Right forelimb (tissue), 1 donor: ENCODE measurements around the gene TOP2A.
"Not testable (repeated sequence)": the region's sequence is repeated elsewhere in the genome, so short reads cannot be mapped to it uniquely, and the experiment has no call there.

ENCODE experiments used
- DNase-seq: peaks from one replicate; pipeline ENCODE4 v3.0.0-alpha.2; 2018

TOP2A gene

DNA sequence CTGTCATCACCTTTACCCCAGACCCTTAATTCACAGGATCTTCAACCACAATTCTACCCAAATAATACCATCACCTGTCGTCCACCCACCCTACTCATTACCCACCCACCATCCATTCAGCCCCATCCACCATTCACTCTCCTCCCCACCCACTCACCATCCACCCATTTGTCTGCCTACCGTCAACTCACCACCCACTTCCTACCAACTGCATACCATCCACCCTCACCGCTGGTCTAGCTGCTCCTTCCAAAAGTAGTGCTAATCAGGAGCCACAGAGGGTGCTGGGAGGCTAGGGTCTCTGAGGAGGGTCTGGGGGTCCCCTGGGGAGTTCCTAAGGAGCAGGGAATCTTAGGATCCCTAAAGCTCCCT lies 13.5 kb upstream of the TOP2A start:
- no peak for DNase-seq

DNA sequence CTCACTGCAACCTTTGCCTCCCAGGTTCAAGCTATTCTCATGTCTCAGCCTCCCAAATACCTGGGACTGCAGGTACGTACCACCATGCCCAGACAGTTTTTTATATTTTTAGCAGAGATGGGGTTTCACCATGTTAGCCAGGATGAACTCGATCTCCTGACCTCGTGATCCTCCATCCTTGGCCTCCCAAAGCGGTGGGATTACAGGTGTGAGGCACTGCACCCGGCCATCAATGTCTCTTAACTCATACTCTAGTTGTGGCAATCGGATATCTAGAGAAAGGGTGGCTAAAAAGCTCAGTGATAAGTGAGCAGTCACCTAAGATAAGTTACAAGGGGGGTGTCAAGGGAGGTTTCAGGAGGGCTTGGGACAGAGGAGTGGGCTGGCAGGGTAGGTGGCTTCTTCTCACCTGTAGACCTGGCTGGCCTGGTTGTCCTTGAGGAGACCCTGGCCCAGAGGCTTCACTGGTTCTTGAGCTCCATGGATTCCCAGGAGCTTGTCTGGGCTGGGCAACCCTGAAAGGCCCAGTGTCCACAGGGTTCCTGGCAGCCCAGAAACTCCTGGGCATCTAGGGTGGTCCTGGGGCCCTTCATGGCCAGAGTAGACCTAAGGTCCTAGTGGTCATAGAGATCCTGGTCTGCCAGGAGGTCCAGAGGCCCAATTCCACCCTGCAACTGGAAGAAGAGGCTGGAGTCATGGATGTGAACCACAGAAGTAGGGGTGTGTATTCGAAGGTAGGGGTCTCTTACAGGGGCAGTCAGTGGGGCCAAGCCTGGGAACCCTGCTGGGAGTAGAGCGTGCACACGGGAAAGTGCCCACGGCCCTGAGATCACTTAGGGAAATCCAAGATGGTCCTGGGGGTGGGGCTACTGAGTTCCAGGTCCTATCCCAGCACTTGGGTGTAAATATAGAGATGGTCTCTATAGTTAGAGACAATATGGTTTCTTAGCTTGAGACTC lies 12.9 kb upstream of the TOP2A start:
- no peak for DNase-seq

DNA sequence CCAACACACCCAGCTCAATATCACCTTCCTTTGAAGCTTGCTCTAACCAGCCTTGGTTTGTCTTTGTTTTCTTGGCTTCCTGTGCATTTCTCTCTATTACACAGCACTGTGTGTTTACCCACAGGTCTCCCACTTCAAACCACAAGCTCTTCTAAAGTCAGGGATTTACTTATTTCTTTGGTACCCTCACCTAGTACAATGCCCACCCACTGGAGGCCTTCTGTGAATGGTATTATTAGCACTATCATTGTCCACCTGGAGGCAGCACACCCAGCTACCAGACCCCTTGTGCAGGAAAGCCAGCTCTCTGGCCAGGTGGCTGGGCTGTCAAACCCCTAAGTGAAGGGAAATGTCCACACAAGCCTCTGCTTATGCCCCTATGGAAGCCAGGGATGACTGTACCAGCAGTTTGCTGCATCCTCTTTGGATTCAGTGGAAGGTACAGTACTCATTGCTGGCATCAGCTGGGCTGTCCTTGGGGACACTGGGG lies 9.4 kb upstream of the TOP2A start:
- DNase-seq, result no peak

DNA sequence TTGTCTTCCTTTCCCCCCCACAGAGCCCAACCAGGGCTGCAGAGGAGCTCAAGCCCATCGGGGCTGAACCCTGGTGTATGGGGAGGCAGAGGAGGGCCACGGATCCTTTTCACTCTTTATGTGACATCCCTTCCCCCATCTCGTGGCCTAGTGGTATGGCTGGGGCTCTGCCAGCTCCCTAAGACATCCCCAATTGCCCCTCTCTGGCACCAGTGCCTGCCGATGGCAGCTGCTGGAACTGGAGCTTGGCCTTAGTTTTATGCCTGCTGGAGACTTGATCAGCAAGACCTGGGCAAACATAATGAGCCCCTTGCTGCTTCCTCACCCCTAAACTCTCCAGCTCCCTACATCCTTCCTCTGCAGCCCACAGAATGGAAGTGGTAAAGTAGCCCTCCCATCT lies 8.0 kb upstream of the TOP2A start:
- DNase-seq, result no peak

DNA sequence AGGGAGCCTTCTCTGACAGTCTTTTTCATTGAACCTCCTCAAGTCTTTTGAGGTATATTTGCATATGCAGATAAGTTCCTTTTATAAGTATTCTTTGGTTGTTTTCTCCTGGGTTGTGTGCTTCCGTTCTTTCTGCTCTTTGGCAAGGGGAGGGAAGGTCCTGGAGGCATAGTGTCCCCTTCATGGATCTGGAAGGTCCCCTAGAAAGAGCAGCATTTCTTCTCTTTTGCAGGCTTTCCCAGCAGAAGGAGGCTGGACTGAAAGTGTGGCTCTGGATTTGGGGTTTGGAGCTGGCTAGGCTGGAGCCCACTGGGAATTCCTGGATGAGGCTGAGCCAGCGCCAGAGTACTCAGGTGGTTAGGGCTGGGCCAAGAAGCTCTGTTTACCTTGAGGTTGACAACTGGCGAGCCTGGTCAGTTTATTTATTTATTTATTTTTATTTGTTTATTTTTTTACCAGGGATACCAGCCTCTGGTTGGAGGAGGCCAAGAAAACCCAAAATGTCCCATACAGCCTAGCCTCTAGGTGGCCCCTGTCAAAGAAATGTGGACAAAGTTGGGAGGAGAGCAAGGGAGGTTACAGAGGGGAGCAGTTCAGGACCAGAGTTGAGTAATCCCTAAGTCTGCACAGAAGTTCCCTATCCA lies 5.4 kb upstream of the TOP2A start:
- DNase-seq, result no peak

DNA sequence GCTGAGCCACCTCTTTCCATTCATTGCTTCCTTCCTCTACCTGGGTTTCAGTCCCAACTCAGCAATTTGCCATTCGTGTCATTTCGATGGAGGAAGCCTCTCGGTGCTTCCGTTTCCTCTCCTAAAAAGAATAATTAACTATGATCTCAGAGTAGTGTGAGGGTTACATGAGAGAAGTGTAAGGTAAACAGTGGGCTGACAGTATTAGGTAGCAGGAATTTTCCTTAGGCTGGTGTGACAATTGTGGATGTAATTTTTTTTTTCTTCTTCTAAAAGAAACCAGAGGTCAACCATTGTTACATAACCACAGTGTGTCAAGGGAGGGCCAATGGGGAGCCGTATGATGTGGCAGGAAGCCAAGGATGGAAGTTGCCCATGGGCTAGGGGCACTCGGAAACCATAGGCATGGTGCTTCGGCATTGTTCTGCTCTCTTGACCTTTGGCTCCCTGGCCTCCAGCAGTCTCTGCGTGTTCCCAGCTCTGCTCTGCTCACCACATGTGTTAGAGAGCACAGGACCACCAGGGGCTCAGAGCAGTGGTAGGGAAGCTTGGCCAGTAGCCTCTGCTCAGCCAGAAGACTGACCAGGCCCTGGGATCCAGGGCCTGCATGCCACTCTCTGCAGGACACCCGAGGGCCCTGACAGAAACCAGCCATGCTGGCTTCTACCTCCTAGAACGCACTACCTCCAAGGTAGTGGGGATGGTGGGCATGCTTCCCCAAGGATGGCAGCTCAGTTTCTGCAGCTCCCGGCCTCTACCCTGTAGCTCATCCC lies 2.0 kb upstream of the TOP2A start:
- DNase-seq, result no peak

DNA sequence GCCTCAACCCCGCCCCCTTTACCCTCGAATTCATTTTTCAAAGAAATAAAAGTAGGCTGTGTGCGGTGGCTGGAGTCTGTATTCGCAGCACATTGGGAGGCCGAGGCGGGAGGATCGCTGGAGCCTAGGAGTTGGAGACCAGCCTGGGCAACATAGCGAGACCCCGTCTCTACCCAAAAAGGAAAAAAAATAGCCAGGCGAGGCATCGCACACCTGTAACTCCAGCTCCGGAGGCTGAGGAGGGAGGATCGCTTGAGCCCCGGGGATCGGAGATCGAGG lies 671 bp upstream of the TOP2A start:
- no peak for DNase-seq

DNA sequence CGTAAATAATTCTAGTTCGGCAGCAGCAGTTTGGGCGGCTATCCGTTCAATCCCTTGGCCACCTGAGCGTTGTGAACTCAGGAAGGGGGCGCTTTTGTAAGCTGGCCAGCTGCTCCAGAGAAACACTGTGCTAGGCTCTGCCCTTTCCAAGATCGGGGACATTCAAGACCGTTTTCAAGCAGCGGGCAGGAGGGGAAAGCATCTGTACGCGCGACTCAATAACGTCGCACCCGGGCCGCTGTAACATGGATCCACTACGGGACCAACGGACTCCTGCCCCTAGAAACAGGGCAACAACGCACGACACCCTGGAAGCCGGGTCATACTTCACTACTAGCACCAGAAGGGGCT lies 463 bp downstream of the TOP2A start:
- DNase-seq, result no peak

DNA sequence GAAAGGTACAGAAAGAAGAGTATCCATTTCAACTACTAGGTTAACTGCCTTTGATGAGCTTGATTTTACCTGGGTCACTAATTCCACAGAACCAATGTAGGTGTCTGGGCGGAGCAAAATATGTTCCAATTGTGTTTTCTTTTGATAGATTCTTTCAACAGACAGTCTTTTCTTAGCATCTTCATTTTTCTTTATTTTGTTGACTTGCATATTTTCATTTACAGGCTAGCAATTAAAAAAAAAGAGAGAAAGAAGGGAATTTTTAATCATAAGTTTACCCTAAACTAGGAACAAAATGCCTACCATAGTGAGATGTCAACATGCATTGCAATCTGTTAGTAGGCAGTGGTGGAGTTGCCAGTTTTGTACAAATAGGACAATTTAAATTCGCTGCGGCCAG lies 1.0 kb downstream of the TOP2A start:
- no peak for DNase-seq

DNA sequence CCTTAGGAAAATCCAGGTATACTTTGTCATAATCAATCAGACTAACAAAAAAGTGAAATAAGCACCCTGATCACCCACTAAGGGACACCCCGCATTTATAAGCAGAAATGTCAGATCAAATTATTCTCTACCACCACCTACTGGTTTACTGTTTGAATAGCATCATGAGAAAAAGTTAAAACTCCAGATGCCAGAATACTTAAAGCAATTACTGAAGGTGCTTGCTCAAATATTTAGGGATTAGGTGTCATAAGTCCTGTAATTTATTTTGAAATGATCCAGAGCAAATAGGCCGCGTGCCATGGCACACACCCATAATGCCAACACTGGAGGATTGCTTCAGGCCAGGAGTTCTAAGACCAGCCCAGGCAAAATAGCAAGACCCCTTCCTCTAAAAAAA lies 2.3 kb downstream of the TOP2A start:
- DNase-seq, result no peak

DNA sequence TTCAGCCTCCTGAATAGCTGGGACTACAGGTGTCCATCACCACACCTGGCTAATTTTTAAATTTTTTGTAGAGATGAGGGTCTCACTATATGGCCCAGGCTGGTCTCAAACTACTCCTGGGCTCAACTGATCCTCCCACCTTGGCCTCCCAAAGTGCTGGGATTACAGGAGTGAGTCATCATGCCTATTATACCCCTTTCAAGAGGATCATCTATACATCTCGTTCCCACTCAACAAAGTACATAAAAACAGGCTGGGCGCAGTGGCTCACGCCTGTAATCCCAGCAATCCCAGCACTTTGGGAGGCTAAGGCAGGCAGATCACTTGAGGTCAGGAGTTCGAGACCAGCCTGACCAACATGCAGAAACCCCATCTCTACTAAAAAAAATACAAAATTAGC lies 3.4 kb downstream of the TOP2A start:
- not testable (repeated sequence) for DNase-seq

DNA sequence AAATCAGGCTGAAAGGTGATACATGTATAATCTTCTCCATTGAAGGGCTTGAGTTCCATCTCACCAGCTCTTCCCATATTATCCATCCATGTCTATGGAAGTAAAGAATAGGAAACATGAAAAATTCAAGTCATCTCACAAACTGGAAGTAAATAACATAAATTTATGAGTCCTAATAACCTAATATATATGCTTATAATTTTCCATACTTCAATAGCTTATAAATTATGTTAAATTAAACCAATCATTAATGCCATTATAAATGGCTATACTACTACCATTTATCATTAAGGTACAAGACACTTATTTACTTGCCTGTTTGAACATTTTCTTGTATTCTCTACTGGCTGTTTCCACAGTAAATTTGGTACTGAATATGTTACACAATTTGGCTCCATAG lies 4.8 kb downstream of the TOP2A start:
- DNase-seq, result no peak

DNA sequence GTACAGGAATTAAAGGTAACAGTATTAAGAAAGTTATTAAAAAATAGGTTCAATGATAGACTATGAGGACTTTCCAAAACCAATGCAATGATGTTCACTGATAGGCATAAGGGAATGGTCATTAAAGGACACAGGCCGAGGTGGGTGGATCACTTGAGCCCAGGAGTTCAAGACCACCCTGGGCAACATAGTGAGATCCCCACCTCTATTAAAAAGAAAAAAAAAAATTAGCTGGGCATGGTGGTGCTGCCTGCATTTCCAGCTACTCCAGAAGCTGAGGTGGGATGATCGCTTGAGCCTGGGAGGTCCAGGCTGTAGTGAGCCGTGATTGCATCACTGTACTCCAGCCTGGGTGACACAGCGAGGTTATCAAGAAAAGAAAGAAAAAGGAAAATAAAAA lies 5.9 kb downstream of the TOP2A start:
- no peak for DNase-seq

DNA sequence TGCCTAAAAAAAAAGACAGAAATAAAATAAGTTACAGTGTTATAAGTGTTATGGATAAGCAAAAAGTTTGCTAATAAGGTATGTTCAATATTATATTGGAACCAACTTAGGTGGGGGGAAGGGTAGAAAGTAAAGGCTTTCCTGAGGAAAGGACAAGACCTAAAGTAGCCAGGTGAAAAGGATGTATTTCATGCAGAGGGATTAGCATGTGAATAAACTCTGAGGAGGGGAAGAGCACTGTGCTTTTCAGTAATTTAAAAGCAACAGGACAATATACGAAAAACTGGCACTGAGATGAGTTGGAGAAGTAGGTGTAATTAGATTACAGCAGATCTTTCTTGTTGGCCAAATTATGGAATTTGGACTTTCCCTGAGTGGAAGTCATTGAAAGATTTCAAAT lies 7.6 kb downstream of the TOP2A start:
- no peak for DNase-seq

DNA sequence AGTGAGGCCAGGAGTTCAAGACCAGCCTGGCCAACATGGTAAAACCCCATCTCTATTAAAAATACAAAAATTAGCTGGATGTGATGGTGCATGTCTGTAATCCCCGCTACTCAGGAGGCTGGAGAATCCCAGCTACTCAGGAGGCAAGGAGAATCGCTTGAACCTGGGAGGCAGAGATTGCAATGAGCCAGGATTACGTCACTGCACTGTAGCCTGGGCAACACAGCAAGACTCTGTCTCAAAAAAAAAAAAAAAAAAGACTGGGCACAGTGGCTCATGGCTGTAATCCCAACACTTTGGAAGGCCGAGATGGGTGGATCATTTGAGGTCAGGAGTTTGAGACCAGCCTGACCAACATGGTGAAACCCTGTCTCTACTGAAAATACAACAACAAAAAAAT lies 8.2 kb downstream of the TOP2A start:
- DNase-seq, result not testable (repeated sequence)

DNA sequence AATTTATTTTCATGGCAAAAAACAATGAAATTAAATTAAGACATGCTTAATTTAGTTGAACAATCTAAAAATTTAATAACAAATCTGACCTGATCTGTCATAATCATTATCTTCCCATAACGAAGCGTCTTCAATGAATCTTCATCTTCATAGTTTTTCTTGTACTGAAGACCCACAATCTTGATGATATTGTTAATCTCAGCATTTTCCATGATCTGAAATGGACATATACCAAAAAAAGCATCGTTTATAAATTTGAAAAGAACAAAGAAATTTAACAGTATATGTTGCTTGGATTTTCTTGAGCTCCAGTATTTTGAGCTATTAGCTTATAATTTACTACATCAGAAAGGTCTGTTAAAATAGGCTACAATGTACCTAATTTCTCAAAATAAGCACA lies 10.2 kb downstream of the TOP2A start:
- no peak for DNase-seq

DNA sequence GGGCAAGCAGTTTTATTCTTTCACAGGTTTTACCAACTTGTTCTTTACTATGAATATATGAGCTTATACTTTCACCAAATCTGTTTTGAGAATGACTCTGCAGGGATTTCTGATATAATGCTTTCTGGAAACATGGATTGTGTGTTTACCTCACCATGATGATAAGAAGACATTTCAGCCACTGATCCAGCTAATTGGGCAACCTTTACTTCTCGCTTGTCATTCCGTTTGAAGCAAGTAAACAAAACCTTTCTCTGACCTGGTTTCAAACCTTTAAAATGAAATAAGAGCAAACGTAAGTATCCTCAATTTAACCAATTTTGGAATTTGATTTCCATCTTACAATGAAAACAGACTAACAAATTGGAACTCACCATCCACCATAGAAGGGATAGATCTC lies 13.7 kb downstream of the TOP2A start:
- DNase-seq, result no peak

DNA sequence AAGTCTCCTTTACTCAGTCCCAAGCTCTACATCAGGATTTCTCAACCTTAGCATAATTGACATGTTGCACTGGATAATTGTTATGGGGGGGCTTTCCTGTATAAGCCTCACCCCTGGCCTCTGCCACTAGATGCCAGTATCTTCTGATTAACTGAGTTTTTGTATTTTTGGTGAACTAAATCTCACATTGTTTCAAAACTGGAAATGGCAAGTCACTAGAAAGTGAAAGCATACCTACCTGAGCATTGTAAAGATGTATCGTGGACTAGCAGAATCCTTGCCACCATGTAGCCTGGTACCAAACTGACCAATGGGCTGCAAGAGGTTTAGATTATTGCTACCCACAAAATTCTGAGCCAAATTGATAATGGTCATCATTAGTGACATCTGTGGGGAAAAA lies 15.0 kb downstream of the TOP2A start:
- no peak for DNase-seq

DNA sequence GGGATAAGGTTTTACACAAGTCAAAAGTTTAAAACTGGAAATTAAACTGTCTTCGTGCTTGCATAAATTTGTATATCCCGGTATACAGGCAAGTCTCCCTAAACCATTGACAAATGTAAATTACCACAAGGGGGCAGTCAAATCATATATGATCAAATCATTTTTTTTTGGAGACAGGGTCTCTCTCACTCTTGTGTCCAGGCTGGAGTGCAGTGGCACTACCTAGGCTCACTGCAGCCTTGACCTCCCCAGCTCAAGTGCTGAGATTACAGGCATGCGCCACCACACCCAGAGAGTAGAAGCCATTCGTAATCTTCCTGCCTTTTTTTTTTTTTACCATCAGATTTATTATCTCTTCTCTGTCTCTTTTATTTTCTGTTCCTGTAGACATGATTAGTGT lies 18.5 kb downstream of the TOP2A start:
- DNase-seq, result no peak

DNA sequence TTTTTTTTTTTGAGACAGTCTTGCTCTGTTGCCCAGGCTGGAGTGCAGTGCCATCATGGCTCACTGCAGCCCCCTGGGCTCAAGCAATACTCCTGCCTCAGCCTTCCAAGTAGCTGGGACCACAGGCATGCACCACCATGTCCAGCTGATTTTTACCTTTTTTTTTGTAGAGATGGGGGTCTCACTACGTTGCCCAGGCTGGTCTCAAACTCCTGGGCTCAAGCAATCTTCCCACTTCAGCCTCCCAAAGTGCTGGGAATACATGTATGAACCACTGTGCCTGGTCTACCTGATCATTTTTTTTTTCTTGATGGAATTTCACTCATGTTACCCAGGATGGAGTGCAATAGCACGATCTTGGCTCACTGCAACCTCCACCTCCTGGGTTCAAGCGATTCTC lies 31.1 kb downstream of the TOP2A start:
- not testable (repeated sequence) for DNase-seq

DNA sequence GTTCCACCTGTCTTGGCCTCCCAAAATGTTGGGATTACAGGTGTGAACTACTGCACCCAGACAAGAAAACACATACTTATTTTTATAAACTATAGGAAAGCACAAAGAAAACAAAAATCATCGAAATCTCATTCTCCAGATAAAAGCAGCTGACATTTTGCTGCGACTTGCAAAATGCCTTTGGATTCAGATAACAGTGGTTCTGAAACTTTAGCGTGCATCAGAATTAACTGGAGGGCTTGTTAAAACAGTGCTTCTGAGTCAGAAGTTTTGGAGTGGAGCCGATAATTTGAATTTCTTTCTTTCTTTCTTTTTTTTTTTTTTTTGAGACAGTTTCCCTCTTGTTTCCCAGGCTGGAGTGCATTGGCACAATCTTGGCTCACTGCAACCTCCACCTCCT lies 35.4 kb downstream of the TOP2A start:
- DNase-seq, result no peak

DNA sequence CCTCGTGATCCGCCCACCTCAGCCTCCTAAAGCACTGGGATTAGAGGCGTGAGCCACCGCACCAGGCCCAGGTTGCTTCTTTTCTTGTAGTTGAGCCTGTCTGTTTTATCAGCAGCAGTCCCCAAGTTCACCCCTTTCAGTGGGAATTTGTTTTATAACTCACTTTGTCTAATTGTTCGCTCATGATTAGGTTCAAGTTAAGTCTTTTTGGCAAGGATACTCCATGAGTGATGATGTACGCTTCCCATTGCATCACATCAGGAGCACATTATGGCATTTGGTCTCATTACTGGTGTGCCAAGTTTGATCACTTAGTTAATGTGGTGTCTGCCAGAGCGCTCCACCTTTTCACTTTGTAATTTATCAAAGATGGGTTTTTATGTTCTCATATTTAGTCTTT lies 38.7 kb downstream of the TOP2A start:
- DNase-seq, result no peak

DNA sequence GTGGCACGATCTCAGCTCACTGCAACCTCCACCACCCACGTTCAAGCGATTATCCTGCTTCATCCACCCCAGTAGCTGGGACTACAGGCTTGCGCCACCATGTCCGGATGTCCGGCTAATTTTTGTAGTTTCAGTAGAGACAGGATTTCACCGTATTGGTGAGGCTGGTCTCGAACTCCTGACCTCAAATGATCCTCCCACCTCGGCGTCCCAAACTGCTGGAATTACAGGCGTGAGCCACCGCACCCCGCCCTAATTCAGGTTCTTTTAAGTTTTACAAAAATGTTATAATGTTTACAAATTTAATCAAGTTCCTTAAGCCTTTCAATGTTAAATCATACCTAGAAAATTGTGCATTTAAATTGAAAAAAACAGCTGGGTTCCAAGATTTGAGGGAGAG lies 39.9 kb downstream of the TOP2A start:
- DNase-seq, result no peak

DNA sequence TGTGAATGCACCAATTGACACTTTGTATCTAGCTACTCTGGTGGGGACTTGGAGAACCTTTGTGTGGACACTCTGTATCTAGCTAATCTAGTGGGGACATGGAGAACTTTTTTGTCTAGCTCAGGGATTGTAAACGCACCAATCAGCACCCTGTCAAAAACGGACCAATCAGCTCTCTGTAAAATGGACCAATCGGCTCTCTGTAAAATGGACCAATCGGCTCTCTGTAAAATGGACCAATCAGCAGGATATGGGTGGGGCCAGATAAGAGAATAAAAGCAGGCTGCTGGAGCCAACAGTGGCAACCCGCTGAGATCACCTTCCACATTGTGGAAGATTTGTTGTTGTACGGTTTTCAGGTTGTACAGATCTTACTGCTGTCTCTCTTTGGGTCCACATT lies 41.2 kb downstream of the TOP2A start:
- DNase-seq, result not testable (repeated sequence)
